ENCODE results near the gene CARMIL1.

Gene CARMIL1

GRCh38 chr6:25275436-25275835 is 3.7 kb upstream of the CARMIL1 start:
- CTCF ChIA-PET = interaction anchor here (0.7 to 6.1 kb wide), 4 partner anchors 10 to 215 kb away, joined by 3 to 95 read pairs (median 11); no protein-coding TSS in a partner anchor

GRCh38 chr6:25277386-25277785 is 1.8 kb upstream of the CARMIL1 start:
- Histone ChIP-seq H3K27ac (ENCODE audit: extremely low read depth, low read depth, low read length) (no peak overlapping the region), H3K9me3 (ENCODE audit: control insufficient read depth, insufficient read depth, low read depth, low read length) (no peaks in the 10 kb centered on the region), H3K4me3 (ENCODE audit: low read depth, low read length) (no peak overlapping the region), H3K36me3 (ENCODE audit: control insufficient read depth in 2 of 2, insufficient read depth in 1 of 2, low read length in 2 of 2) (no peaks in the 10 kb centered on the region), H3K4me1 (ENCODE audit: control insufficient read depth, insufficient read depth, low read length) (peaks cover 15% of the 10 kb centered on the region)
- CTCF ChIA-PET = interaction anchor here (0.6 to 6.1 kb wide), 14 partner anchors 11 to 610 kb away, joined by 3 to 95 read pairs (median 4); no protein-coding TSS in a partner anchor
- POLR2A ChIA-PET = interaction anchor here (0.7 to 0.8 kb wide), 3 partner anchors 36 to 212 kb away, joined by 3 to 4 read pairs (median 3); no protein-coding TSS in a partner anchor
- no peak for TF ChIP-seq ZNF292 (tag by site-specific recombination; IDR thresholded peaks at IDR 0.05; ENCODE audit: borderline replicate concordance, low read depth)
- TF ChIP-seq ZNF501 (tag by site-specific recombination; IDR thresholded peaks at IDR 0.05) = no peak
- no peak for TF ChIP-seq ZNF18 (tag by site-specific recombination; IDR thresholded peaks at IDR 0.05)
- no peak for TF ChIP-seq HOXD13 (CRISPR knock-in tag; IDR thresholded peaks at IDR 0.05; ENCODE audit: borderline replicate concordance)
- no peak for TF ChIP-seq ZNF248 (tag by site-specific recombination; IDR thresholded peaks at IDR 0.05)
- TF ChIP-seq ZNF138 (tag by site-specific recombination; IDR thresholded peaks at IDR 0.05; ENCODE audit: borderline replicate concordance) = no peak
- TF ChIP-seq MYNN (tag by site-specific recombination; IDR thresholded peaks at IDR 0.05; ENCODE audit: borderline replicate concordance) = no peak
- no peak for TF ChIP-seq ZNF830 (tag by site-specific recombination; IDR thresholded peaks at IDR 0.05; ENCODE audit: low read depth)
- TF ChIP-seq INSM2 (tag by site-specific recombination; IDR thresholded peaks at IDR 0.05) = no peak
- no peak for TF ChIP-seq ZNF239 (tag by site-specific recombination; IDR thresholded peaks at IDR 0.05)
- no peak for TF ChIP-seq ZSCAN18 (tag by site-specific recombination; IDR thresholded peaks at IDR 0.05)
- no peak for TF ChIP-seq ZNF2 (tag by site-specific recombination; IDR thresholded peaks at IDR 0.05)
- TF ChIP-seq KLF17 (tag by site-specific recombination; IDR thresholded peaks at IDR 0.05) = no peak

More at GRCh38 chr6:25275436-25275835, 3.7 kb upstream of the CARMIL1 start:
- no peaks in the 10 kb centered on the region for H3K9me3 ChIP-seq (ENCODE audit: control insufficient read depth, insufficient read depth, low read depth, low read length)
- POLR2A ChIA-PET = no interaction called here
- no peak overlapping the region for H3K4me3 ChIP-seq (ENCODE audit: low read depth, low read length)
- H3K36me3 ChIP-seq (ENCODE audit: control insufficient read depth in 2 of 2, insufficient read depth in 1 of 2, low read length in 2 of 2) = no peaks in the 10 kb centered on the region
- H3K4me1 ChIP-seq (ENCODE audit: control insufficient read depth, insufficient read depth, low read length) = peaks cover 15% of the 10 kb centered on the region
- TF ChIP-seq ZNF48 (tag by site-specific recombination; IDR thresholded peaks at IDR 0.05) (no peak), ZNF140 (tag by site-specific recombination; IDR thresholded peaks at IDR 0.05) (no peak), ZNF148 (tag by site-specific recombination; IDR thresholded peaks at IDR 0.05; ENCODE audit: borderline replicate concordance) (no peak), ZNF768 (tag by site-specific recombination; IDR thresholded peaks at IDR 0.05) (no peak), ZNF571 (tag by site-specific recombination; IDR thresholded peaks at IDR 0.05) (no peak), ZNF596 (tag by site-specific recombination; IDR thresholded peaks at IDR 0.05) (no peak), ZNF658 (tag by site-specific recombination; IDR thresholded peaks at IDR 0.05) (no peak), ZIC2 (tag by site-specific recombination; IDR thresholded peaks at IDR 0.05) (no peak), CTCF (tag by site-specific recombination; IDR thresholded peaks at IDR 0.05) (no peak), ZNF510 (tag by site-specific recombination; IDR thresholded peaks at IDR 0.05; ENCODE audit: insufficient replicate concordance) (no peak), ZFP69B (tag by site-specific recombination; IDR thresholded peaks at IDR 0.05) (no peak), ZSCAN23 (tag by site-specific recombination; IDR thresholded peaks at IDR 0.05) (no peak), ZNF548 (tag by site-specific recombination; IDR thresholded peaks at IDR 0.05) (no peak)
- H3K27ac ChIP-seq (ENCODE audit: extremely low read depth, low read depth, low read length) = no peak overlapping the region
